ENCODE measurements around the gene C16orf87.
"Not testable (repeated sequence)": the region's sequence is repeated elsewhere in the genome, so short reads cannot be mapped to it uniquely, and the experiment has no call there.

The C16orf87 gene, protein sequence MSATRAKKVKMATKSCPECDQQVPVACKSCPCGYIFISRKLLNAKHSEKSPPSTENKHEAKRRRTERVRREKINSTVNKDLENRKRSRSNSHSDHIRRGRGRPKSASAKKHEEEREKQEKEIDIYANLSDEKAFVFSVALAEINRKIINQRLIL

DNA sequence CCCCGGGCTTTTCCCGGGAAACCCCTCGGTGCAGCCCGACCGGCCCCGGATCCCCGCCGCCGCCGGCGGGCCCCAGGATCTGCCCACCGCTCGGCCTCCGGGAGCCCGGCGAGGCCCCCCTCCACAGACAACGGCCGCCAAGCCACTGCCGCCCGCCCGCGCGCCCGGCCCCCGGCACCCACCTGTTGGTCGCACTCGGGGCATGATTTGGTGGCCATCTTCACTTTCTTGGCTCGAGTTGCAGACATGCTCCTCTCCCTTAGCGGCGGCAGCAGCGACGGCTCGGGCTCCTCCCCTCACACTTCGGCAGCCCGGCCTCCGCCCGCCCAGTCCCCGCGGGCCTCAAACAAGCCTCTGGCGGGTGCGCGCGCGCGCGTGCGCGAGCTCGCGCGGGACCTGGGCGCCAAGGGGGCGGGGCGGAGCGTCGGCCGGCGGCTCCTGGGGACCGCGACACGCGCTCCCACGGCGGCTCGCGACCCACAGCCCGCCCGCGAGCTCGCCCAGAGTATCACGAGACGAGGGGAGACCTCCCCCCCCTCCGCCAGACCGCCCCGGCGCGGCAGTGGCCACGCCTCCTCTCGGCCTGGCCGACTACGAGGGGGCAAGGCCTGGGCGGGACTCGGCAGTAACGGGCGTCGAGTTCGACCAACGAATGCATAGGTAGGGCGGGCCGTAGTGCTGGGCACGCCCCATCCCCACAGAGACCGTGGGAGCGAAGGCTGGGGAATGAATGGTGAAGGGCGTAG, at the start of gene C16orf87:
TSS of gene C16orf87 (minus strand) at position 279 of the 746 bp plus-strand sequence. CDS start at position 248, 31 bp downstream.
- DNase-seq (ENCODE audit: low read depth): peak; percentile 87

DNA sequence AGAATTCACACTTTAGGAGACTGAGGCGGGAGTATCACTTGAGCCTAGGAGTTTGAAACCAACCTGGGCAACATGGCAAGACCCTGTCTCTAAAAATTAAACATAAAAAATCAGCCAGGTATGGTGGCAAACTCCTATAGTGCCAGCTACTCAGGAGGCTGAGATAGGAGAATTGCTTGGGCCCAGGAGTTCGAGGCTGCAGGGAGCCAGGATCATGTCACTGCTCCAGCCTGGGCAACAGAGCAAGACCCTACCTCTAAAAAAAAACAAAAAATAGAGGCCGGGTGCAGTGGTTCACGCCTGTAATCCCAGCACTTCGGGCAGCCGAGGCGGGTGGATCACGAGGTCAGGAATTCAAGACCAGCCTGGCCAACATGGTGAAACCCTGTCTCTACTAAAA, 44.3 kb upstream of the C16orf87 start:
- no peak for DNase-seq (ENCODE audit: low read depth)

DNA sequence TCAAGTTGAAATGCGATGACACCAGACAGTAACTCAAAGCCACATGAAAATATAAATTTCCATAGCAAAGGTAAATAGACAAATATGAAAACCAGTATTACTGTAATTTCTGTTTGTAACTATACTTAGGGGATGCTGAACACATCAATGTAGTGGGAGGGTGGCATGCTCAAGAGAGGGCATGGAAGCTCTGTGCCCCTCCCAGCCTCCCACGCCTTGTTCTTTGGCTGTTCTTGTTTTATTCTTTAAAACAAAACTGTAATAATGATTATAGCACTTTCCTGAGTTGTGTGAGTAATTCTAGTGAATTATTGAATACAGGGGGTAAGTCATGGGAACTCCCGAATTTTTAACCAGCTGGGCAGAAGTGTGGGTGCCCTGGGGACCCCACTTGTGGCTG, 42.2 kb upstream of the C16orf87 start:
- no peak for DNase-seq (ENCODE audit: low read depth)

DNA sequence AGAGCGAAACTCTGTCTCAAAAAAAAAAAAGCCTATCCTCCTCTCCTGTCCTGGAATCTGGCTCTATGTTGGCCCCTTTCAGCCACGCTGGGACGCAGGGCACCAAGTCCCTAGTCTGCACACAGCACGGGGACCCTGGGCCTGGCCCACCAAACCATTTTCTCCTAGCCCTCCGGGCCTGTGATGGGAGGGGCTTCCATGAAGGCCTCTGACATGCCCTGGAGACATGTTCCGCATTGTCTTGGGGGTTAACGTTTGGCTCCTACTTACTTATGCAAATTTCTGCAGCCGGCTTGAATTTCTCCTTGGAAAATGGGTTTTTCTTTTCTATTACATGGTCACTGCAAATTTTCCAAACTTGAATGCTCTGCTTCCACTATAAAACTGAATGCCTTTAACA, 40.6 kb upstream of the C16orf87 start:
- DNase-seq (ENCODE audit: low read depth): no peak

DNA sequence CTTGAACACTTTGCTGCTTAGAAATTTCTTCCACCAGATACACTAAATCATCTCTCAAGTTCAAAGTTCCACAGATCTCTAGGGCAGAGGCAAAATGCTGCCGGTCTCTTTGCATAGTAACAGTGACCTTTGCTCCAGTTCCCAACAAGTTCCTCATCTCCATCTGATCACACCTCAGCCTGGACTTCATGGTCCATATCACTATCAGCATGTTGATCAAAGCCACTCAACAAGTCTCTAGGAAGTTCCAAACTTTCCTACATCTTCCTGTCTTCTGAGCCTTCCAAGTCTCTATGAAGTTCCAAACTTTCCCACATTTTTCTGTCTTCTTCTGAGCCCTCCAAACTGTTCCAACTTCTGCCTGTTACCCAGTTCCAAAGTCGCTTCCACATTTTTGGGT, 37.9 kb upstream of the C16orf87 start:
- DNase-seq (ENCODE audit: low read depth): not testable (repeated sequence)

DNA sequence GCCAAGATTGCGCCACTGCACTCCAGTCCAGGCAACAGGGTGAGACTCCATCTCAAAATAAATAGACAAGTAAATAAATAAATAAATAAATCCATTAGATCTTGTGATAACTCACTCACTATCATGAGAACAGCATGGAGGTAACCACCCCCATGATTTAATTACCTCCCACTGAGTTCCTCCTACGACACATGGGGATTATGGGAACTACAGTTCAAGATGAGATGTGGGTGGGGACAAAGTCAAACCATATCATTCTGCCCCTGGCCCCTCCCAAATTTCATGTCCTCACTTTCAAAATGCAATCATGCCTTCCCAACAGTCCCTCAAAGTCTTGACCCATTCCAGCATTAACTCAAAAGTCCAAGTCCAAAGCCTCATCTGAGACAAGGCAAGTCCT, 36.5 kb upstream of the C16orf87 start:
- DNase-seq (ENCODE audit: low read depth): not testable (repeated sequence)

DNA sequence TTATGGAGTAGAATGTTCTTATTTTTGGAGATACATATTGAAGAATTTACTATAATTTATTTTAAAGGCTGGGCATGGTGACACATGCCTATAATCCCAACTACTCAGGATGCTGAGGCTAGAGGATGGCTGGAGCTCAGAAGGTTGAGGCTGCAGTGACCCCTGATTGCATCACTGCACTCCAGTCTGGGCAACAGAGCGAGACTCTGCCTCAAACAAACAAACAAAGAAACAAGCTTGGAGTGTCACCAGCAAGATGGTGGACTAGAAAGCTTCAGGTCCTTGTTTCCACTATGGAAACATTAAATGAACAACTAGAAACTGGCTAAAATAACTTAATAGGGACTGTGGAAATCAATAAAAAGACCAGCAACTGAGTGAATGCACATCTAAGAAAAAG, 35.3 kb upstream of the C16orf87 start:
- DNase-seq (ENCODE audit: low read depth): no peak

DNA sequence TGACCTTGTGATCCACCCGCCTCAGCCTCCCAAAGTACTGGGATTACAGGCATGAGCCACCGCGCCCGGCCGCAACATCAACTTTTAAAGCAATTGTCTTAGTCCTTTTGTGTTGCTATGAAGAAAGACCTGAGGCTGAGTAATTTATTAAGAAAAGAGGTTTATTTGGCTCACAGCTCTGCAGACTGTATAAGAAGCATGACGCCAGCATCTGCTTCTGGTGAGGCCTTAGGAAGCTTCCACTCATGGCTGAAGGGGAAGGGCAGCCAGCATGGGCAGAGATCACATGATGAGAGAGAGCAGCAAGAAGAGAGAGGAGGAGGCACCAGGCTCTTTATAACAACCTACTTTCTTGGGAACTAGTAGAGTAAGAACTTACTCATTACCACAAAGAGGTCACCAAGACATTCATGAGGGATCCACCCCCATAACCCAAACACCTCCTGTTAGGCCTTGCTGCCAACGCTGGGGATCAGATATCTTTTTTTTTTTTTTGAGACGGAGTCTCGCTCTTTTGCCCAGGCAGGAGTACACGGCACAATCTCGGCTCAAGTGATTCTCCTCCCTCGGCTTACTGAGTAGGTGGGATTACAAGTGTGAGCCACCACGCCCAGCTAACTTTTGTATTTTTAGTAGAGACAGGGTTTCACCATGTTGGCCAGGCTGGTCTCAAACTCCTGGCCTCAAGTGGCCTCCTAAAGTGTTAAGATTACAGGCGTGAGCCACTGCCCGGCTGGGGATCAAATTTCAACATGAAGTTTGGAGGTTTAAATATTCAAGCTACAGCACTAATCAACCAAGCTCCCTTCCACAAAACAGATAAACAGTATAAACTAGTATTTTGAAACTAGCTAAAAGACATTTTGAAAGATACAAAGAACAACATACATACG, 31.8 kb upstream of the C16orf87 start:
- no peak for DNase-seq (ENCODE audit: low read depth)

DNA sequence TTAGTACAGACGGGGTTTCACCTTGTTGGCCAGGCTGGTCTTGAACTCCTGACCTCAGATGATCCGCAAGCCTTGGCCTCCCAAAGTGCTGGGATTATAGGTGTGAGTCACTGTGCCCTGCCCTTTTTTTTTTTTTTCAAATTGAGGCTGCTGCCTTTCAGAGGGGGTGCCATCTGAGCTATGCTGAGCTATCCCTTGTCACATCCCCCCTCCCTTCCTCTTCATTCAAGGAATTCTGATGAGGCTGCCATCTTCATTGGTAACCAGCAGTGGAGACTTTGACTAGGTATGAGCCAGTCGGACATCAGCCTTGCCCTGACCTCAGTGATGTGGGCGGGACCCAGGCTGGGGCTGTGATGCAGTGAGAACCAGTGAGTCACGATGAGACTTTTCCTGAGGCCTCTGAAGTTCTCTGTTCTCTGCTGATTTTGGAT, 28.8 kb upstream of the C16orf87 start:
- DNase-seq (ENCODE audit: low read depth): no peak

DNA sequence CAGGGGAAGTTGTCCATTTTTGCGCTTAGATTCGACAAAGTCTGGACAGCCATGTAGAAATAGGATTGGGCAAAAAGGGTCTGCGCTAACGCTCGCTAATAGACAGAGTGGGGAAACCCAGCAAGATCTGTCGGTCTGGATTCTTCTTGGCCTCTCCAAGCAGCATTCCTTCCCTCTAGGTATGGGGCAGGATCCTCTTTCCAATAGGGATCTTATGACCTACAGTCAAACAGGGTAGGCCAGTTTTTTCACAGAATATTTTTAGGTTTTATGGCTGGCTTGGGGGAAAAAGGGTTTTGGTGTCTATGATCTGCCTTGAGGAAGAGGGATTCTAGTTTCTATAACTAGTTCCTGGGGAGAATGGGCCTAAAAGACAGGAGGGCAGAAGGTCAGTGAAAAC, 27.2 kb upstream of the C16orf87 start:
- no peak for DNase-seq (ENCODE audit: low read depth)

DNA sequence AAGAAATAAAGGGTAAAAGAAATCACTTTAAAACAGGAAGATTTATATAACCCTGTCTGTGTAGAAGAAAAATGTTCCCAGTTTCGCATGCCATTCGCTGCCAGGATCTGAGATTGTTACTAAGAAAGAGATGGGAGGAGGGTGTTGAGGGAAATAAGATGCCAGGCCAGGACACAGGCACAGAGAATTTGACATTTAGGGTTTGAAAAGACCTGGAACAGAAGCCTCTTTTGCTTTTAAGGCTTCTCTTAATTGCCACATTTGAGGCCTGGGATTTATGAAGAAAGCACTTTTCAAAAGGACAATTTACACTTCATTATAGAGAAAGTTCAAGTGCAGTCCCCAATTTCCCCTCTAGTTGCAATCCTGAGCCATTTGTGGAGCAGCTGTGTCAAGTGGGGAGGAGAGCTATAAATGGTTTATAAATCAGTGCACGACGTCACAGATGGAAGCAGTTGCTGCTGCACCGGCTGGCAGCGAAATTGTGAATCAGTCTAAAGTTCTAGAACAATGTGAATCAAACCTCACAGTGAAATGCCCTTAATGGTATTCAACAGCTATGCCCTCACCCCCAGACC, 26.5 kb upstream of the C16orf87 start:
- DNase-seq (ENCODE audit: low read depth): no peak

DNA sequence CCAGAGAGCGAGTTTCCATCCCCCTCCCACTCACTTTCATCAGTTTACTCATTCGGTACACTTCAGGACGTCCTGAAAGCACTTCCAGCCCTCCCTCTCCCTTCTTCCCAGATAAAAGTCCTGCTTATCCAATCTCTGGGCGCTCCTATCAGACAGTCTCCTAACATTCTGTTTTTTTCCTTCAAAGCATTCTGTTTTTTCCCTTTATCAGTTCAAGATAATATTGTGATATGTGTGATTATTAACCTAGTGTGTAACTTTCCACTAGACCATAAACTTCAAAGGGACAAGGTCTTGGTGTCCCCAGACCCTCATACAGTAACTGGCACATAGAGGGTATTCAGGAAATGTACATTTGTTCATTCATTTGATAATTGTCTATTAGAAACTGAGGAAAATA, 24.4 kb upstream of the C16orf87 start:
- DNase-seq (ENCODE audit: low read depth): no peak

DNA sequence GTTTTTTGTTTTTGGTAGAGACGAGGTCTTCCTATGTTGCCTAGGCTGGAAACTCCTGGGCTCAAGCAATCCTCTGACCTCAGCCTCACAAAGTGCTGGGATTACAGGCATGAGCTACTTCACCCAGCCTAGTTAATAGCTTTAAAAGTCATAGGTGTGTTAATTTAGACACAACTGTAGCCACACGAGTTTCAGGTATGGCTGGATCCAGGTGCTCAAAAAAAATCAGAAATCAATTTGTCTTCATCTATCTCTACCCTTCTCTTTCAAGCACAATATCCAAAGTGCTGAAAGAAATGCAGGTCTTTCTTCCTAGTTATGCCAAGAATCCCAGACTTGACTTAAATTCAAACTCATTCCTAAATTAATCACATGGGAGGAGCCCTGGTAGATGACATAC, 23.9 kb upstream of the C16orf87 start:
- DNase-seq (ENCODE audit: low read depth): no peak

DNA sequence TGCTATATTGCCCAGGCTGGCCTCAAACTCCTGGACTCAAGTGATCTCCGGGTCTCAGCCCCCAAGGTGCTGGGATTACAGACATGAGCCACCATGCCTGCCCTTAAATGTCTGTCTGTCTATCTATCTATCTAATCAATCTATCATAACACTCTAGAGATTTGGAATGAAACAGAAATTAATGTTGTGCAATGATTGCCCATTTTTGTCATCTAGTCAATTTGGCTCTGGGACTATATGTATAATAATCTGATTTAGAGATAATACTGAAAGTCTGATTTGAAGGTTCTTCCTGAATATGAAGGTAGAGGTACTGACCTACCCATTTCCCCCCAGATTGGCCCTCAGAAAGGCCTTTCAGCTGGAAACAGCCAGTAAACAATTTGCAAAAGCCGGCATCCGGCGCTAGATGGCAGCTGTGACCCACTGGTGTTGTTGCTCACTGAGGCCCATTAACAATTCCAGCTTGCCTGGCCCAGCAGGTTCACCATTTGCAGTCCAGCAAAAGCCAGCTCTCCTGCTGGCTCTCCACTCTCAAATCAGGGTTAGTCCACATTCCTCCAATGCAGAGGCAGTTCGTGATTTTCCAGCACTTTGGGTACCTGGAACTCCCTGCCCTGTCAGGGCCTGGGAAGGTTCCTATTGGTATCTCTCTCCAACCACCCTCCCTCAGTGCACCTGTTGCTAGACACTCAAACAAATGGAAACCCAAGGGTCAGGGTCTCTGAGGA, 22.9 kb upstream of the C16orf87 start:
- peak; percentile 33 for DNase-seq (ENCODE audit: low read depth)

DNA sequence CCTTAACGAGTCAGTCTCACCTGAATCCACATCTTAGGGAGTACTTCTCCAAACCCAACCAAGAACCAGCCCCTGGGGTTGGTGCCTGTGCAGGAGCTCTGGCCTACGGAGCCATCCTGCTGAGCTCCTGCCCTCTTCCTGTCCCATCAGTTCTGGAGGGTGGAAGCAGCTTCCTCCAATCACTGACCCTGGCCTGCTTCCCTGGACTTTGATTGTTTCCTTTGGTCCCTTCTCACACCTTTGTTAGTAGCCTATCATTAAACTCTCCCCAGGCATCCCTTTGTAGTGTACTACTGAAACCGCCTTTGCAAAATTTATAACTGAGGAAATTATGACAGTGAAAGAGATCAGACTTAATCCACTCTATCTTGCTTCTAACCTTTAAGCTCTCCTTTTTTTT, 21.1 kb upstream of the C16orf87 start:
- no peak for DNase-seq (ENCODE audit: low read depth)

DNA sequence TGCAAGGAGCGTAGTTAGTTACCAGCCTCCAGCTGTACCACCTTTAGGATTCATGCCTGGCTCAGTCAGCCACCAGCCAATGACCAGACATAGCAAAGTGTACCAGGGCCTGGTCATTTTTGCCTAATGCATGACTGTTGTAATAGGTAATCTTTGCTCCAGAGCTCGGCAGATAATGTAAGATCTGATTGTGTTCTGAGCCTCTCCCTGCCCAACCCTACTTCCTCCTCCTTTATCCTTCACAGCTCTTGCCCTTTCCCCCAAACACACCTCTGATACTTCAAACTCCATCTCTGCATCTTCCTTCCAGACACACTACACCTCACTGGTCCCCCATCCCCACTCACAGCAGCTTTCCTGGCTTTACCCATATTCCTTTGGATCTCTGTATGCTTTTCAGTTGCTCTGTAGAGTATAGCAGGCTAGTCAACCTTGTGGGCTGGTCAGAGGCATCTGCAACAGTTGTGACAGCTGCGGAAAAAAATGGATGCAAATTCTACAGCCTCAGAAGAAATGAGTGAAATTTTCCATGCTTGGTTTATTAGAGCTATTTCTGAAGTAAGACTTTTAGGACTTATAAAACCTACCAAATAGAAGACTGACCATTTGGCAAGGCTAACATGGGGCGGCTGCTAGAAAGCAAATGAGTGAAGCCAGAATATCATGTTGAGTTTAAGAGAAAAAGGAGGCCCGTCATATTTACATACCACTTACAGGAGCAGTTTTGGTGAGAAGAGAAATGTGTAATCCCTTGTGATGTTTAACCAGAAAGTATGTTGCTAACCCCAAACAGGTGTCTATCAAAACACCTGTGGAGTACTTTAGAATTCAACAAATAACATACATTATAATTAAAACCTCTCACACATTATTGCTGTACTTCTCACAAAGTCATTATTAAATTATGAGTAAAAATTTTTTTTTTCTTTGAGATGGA, 19.9 kb upstream of the C16orf87 start:
- DNase-seq (ENCODE audit: low read depth): no peak

DNA sequence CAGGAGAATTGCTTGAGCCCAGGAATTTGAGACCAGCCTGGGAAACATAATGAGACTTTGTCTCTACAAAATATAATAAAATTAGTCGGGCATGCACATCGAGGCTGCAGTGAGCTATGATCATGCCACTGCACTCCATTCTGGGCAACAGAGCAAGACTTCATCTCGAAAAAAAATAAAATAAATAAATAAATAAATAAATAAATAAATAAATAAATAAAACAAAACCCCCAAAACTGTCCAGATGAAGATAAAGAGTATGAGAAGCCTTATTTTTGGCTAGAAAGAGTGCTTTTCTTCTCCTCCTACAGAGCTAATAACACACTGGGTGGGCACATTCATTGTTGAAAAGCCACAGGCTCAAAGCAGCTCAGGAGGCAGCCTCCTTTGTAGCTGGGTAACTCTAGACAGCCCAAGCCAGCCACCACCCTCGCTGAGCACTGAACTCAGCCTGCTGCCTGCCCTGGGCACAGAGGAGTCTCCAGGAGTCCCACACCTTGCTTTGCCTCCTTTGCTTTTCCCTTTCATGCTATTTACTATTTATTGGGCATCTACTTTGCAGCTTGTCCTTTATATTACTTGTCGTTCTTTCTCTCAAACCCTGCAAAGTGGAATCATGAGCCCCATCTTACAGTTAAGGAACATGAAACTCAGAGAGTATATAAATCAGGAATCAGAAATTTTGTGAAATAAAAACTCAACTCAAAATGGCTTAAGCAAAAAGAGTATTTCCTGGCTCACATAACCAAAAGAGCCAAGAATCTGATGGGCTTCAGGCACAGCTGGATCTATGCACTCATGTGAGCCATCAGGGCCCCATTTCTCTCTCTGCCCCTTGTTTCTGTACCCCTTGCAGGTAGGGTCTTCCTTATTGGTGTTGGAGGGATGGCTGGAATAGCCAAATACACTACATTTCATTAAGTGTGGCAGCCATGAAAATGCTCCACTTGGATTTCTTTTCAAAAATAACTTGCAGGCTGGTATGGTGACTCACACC, 18.1 kb upstream of the C16orf87 start:
- no peak for DNase-seq (ENCODE audit: low read depth)

DNA sequence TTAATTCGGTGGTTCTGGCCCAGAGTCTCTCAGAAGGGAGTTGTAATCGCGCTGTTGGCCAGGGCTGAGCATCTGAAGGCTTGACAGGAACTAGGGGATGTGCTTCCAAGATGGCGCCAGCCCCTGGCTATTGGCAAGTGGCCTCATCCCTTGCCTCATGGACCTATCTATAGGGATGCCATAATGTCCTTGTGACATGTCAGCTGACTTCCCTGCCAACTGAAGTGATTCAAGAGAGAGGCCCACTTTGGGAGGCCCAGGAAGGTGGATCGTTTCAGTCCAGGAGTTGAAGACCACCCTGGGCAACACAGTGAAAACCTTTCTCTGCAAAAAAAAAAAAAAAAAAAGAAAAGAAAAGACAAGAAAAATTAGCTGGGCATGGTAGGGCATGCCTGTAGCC, 15.0 kb upstream of the C16orf87 start:
- no peak for DNase-seq (ENCODE audit: low read depth)

DNA sequence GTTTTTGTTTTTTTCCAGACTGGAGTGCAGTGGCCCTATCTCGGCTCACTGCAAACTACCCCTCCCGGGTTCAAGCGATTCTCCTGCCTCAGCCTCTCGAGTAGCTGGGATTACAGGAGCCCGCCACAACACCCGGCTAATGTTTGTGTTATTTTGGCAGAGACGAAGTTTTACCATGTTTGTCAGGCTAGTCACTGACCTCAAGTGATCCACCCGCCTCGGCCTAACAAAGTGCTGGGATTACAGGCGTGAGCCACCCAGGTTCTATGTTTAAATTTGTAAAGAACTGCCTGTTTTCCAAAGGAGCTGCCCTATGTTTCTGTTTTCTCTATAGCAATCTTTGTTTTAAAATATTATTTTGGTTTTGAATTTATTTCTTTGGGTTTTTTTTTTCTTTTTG, 13.8 kb upstream of the C16orf87 start:
- no peak for DNase-seq (ENCODE audit: low read depth)

All from activated T-helper 9 cell treated with anti-CD3 and anti-CD28 coated beads, Interleukin-2, amount 50 U/mL, for 16 hours (primary cell).